Measurements from ENCODE around the gene STAT5A.

GRCh38 chr17:42287305-42287976 lies 857 bp upstream of the STAT5A start:
- TF ChIP-seq POLR2AphosphoS5 (IDR thresholded peaks at IDR 0.05; ENCODE audit: low read depth, low read length) (no peak), TAF1 (IDR thresholded peaks at IDR 0.05; ENCODE audit: borderline replicate concordance, insufficient read depth, low read length) (no peak)
- TF ChIP-seq, protein P1, sequence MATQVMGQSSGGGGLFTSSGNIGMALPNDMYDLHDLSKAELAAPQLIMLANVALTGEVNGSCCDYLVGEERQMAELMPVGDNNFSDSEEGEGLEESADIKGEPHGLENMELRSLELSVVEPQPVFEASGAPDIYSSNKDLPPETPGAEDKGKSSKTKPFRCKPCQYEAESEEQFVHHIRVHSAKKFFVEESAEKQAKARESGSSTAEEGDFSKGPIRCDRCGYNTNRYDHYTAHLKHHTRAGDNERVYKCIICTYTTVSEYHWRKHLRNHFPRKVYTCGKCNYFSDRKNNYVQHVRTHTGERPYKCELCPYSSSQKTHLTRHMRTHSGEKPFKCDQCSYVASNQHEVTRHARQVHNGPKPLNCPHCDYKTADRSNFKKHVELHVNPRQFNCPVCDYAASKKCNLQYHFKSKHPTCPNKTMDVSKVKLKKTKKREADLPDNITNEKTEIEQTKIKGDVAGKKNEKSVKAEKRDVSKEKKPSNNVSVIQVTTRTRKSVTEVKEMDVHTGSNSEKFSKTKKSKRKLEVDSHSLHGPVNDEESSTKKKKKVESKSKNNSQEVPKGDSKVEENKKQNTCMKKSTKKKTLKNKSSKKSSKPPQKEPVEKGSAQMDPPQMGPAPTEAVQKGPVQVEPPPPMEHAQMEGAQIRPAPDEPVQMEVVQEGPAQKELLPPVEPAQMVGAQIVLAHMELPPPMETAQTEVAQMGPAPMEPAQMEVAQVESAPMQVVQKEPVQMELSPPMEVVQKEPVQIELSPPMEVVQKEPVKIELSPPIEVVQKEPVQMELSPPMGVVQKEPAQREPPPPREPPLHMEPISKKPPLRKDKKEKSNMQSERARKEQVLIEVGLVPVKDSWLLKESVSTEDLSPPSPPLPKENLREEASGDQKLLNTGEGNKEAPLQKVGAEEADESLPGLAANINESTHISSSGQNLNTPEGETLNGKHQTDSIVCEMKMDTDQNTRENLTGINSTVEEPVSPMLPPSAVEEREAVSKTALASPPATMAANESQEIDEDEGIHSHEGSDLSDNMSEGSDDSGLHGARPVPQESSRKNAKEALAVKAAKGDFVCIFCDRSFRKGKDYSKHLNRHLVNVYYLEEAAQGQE (IDR thresholded peaks at IDR 0.05; ENCODE audit: insufficient read depth in 1 of 2, low read depth in 2 of 2, low read length in 2 of 2) = no peak

Data from PFSK-1 (cell line).